Activated CD4-positive, alpha-beta T cell treated with anti-CD3 and anti-CD28 coated beads for 36 hours (primary cell): Measurements from ENCODE around the gene DCHS2. TPM values are rescaled to one million over a fixed set of nuclear protein-coding genes. Genes with fewer than 3 reads are reported as not detected.

ENCODE experiments used
- ATAC-seq: fragments of 200-7000 bp; cut with Tn5 transposase; one replicate; pipeline ENCODE4 v1.10.0; 2021; ENCODE audit warnings: mild to moderate bottlenecking, moderate library complexity
- CTCF ChIA-PET: fragments of 350-600 bp; sonication (Branson Sonifier 250); formaldehyde crosslinking; loops from one replicate; lab custom pipeline; 2021; ENCODE audit warnings: antibody characterized with exemption; lab: Charles Lee
- POLR2A ChIA-PET: fragments of 350-600 bp; sonication (Branson Sonifier 250); formaldehyde crosslinking; loops from one replicate; lab custom pipeline; 2021; ENCODE audit warnings: antibody characterized with exemption, inconsistent platforms; lab: Charles Lee
- DNase-seq: peaks from one replicate; pipeline ENCODE4 v3.0.0-alpha.2; 2020
- H3K27ac Mint-ChIP-seq: one replicate; pipeline ENCODE4 v1.8.0; 2021; ENCODE audit warnings: mixed read lengths
- H3K27me3 Mint-ChIP-seq: one replicate; pipeline ENCODE4 v1.8.0; 2021; ENCODE audit warnings: mixed read lengths
- H3K36me3 Mint-ChIP-seq: one replicate; pipeline ENCODE4 v1.8.0; 2021; ENCODE audit warnings: low read depth, mixed read lengths
- H3K4me1 Mint-ChIP-seq: one replicate; pipeline ENCODE4 v1.8.0; 2021; ENCODE audit warnings: mixed read lengths
- H3K4me3 Mint-ChIP-seq: one replicate; pipeline ENCODE4 v1.8.0; 2021; ENCODE audit warnings: mild to moderate bottlenecking, moderate library complexity, mixed read lengths
- H3K9me3 Mint-ChIP-seq: one replicate; pipeline ENCODE4 v1.8.0; 2021; ENCODE audit warnings: low read depth, mixed read lengths
- intact Hi-C, 2 experiments: fragments of 100-400 bp; cut with DNase I in 1 of 2; cut with micrococcal nuclease in 1 of 2; formaldehyde crosslinking; loops; one replicate each; pipeline versions ENCODE4 v1.14.2 to v1.15.1; 2022 to 2024; cut with DNase I, micrococcal nuclease
- total RNA-seq, 2 experiments: library from RNA; stranded (reverse); gene quantifications; one replicate each; pipeline ENCODE4 v1.2.3, GENCODE V29; 2021

Gene DCHS2
- total RNA-seq = under 1 TPM; 0.05 to 0.14 TPM

DNA sequence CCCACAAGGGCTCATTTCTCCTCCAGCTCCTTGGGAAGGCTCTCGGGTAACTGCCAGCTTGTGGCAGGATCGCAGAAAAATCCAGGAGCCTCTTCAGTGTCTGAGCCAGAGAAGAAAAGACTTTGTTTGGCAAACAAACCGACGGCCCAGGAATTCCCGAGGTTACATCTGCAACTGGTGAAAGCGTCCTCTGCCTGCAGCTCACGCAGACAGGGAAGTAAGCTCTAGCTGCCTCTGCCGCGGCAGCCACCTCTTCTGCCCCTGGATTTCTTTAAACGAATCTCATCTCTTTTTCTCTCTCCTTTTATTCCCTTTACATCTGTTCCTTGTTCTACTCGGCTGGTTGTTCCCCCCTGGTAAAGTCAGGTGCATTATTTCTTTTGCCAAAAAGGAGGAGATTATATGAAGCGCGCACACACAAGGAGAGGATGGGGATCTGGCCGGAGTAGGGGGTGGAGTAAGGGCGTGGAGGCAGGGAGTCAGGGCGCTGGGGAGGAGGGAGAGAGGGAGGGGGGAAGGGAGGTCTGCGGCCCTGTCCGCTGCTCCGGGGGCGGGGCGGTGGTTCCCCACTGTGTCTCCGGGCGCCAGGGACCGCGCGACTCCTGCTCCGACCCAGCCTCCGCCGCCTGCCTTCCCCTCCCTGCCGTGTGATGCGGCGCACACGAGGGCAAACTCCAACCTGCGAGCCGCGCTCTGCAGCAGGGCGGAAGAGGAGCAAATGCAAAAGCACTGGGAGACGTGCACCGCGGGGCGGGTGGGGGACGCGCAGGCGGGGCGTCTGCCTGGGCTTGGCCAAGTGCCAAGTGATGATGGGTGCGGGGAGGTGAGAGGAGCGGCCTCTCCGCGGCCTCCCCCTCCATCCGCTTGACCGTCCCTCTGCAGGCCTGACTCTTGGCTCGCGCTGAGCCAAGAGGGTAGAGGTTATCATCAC lies at the start of gene DCHS2:
Gene DCHS2, minus strand, starts transcription at position 459 of the 931 bp plus-strand sequence. Its CDS starts 444 bp downstream, at position 15.
- H3K4me3 Mint-ChIP-seq = peak within 1 kb of the TSS; percentile 67
- POLR2A ChIA-PET = no interaction called here
- H3K36me3 Mint-ChIP-seq = no peaks in the 10 kb centered on the region
- CTCF ChIA-PET = no interaction called here
- DNase-seq = peak; percentile 55
- intact Hi-C loops = loop anchor here (1.0 to 10.0 kb wide), 5 partner anchors 59 to 707 kb away; partner anchors contain the start of genes SFRP2 (in 2 of the 2) and PLRG1 (in 1 of the 2)
- H3K4me1 Mint-ChIP-seq = peaks cover 18% of the 10 kb centered on the region
- peak; percentile 71 for ATAC-seq
- H3K9me3 Mint-ChIP-seq = no peaks in the 10 kb centered on the region
- H3K27ac Mint-ChIP-seq = no peak within 1 kb of the TSS
- H3K27me3 Mint-ChIP-seq = peaks cover 55% of the 10 kb centered on the region

- Mint-ChIP-seq H3K4me1 (no peaks in the 10 kb centered on the region), H3K9me3 (no peaks in the 10 kb centered on the region), H3K4me3 (no peak overlapping the region), H3K27me3 (no peaks in the 10 kb centered on the region), H3K27ac (no peak overlapping the region), H3K36me3 (peaks cover 14% of the 10 kb centered on the region)
- ChIA-PET POLR2A (no interaction called here), CTCF (interaction anchor here (0.9 kb wide), 1 partner anchor 9 kb away, joined by 3 read pairs; no protein-coding TSS in a partner anchor)
- no peak for ATAC-seq
- no peak for DNase-seq
- intact Hi-C loops = no loop called here
These were observed 42.7 kb upstream of the DCHS2 start for GRCh38 chr4:154534296-154534695.

DNA sequence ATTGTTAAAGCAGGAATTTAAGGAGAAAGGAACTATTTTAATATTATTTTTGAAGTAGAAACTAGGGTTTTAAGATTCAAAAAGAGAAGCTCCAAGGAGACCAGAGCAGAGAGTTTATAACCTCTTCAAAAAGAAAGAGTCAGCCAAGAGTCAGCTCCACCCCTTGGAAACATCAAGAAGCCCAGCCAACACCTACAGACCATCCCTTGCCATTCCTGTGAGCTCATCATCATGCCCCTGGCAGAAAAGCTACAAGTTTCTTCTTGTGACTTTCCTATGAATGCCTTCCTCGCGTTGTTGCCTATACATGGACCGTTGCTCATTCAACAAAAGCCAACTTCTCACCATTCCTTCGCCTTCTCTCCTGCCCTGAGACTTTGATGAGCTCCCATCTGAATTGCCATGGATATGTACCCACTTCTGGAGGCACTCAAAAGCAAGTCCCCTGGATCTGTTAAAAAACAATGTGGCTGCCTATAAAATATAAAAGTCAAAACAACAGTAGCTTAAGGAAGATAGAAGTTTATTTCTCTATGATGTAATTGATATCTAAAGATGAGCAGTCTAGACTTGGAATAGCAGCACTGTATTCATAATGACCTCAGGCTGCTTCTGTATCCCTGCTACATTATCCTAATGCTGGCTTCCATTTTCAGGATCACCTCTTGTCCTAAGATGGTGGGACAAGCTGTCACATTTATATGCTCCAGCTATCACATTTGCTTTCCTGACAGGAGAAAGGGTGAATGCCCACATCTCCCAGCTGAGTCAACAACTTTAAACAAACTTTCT lies 38.3 kb upstream of the DCHS2 start:
- no peak for DNase-seq
- Mint-ChIP-seq H3K36me3 (no peaks in the 10 kb centered on the region), H3K4me3 (no peak overlapping the region), H3K4me1 (no peaks in the 10 kb centered on the region), H3K27ac (no peak overlapping the region), H3K27me3 (peaks cover 14% of the 10 kb centered on the region), H3K9me3 (no peaks in the 10 kb centered on the region)
- no peak for ATAC-seq
- ChIA-PET CTCF (interaction anchor here (0.8 to 1.1 kb wide), 3 partner anchors 10 to 96 kb away, joined by 3 to 4 read pairs (median 4); no protein-coding TSS in a partner anchor), POLR2A (no interaction called here)
- intact Hi-C loops = no loop called here

GRCh38 chr4:154528869-154529268 lies 37.3 kb upstream of the DCHS2 start:
- ChIA-PET POLR2A (no interaction called here), CTCF (interaction anchor here (0.8 kb wide), 1 partner anchor 14 kb away, joined by 4 read pairs; no protein-coding TSS in a partner anchor)
- no peaks in the 10 kb centered on the region for H3K36me3 Mint-ChIP-seq
- H3K27me3 Mint-ChIP-seq = peaks cover 16% of the 10 kb centered on the region
- intact Hi-C loops = no loop called here
- DNase-seq (no peak), ATAC-seq (no peak)
- no peaks in the 10 kb centered on the region for H3K4me1 Mint-ChIP-seq
- H3K27ac Mint-ChIP-seq = no peak overlapping the region
- H3K4me3 Mint-ChIP-seq = no peak overlapping the region
- H3K9me3 Mint-ChIP-seq = no peaks in the 10 kb centered on the region

DNA sequence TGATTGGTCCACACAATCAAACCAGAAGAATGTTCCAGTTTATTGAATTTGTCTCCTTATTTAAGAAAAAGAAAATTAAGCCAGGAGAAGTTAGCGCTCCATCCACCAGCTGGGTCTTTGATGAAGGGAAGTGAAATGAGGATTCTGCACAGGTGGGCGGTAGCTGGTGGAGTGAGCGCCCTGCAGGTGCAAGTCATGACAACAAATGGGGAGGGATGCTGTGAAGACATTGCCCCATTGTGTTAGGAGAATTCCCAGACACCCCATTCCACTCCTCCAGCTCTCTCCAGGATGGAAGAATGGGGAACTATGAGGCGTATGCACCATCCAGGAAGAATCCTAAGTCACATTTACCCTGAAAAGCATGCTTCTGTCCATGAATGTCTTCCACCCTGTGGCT lies 35.7 kb upstream of the DCHS2 start:
- no peaks in the 10 kb centered on the region for H3K36me3 Mint-ChIP-seq
- peaks cover 23% of the 10 kb centered on the region for H3K27me3 Mint-ChIP-seq
- DNase-seq = no peak
- ChIA-PET POLR2A (no interaction called here), CTCF (no interaction called here)
- H3K9me3 Mint-ChIP-seq = no peaks in the 10 kb centered on the region
- no peak overlapping the region for H3K4me3 Mint-ChIP-seq
- no peaks in the 10 kb centered on the region for H3K4me1 Mint-ChIP-seq
- intact Hi-C loops = no loop called here
- H3K27ac Mint-ChIP-seq = no peak overlapping the region
- no peak for ATAC-seq

- Mint-ChIP-seq H3K4me1 (no peaks in the 10 kb centered on the region), H3K27me3 (peaks cover 23% of the 10 kb centered on the region), H3K36me3 (no peaks in the 10 kb centered on the region), H3K4me3 (no peak overlapping the region), H3K27ac (no peak overlapping the region), H3K9me3 (no peaks in the 10 kb centered on the region)
- DNase-seq (no peak), ATAC-seq (no peak)
- intact Hi-C loops = no loop called here
- ChIA-PET CTCF (no interaction called here), POLR2A (no interaction called here)
These were observed 34.6 kb upstream of the DCHS2 start for GRCh38 chr4:154526151-154526550.

DNA sequence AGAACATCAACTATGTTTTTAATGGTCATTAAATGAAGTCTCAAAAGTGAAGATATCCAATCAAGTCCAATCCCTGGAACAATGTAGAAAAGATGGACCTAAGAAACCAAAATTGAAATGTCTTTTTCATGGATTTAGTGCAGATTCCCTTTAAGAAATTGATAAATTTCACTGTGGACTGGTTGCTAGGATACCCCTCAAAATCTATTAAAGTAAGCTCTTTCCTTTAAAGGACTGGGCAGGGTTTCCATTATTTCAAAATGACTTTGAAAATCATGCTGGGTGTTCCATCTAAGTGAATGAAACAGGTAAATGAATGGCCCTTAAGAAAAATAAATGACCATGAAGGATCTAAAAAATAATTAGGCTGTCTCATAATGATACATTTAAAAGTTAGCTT lies 30.0 kb upstream of the DCHS2 start:
- Mint-ChIP-seq H3K4me1 (no peaks in the 10 kb centered on the region), H3K27ac (no peak overlapping the region), H3K4me3 (no peak overlapping the region), H3K27me3 (peaks cover 35% of the 10 kb centered on the region), H3K36me3 (no peaks in the 10 kb centered on the region), H3K9me3 (no peaks in the 10 kb centered on the region)
- DNase-seq (no peak), ATAC-seq (no peak)
- CTCF ChIA-PET = interaction anchor here (0.6 to 0.8 kb wide), 2 partner anchors 17 to 1154 kb away, joined by 3 read pairs; no protein-coding TSS in a partner anchor
- POLR2A ChIA-PET = no interaction called here
- intact Hi-C loops = no loop called here

- Mint-ChIP-seq H3K27me3 (peaks cover 29% of the 10 kb centered on the region), H3K4me1 (no peaks in the 10 kb centered on the region), H3K27ac (no peak overlapping the region), H3K4me3 (no peak overlapping the region), H3K36me3 (no peaks in the 10 kb centered on the region), H3K9me3 (no peaks in the 10 kb centered on the region)
- POLR2A ChIA-PET = no interaction called here
- intact Hi-C loops = no loop called here
- CTCF ChIA-PET = no interaction called here
- ATAC-seq = no peak
- no peak for DNase-seq
These were observed 27.6 kb upstream of the DCHS2 start for GRCh38 chr4:154519214-154519613.

DNA sequence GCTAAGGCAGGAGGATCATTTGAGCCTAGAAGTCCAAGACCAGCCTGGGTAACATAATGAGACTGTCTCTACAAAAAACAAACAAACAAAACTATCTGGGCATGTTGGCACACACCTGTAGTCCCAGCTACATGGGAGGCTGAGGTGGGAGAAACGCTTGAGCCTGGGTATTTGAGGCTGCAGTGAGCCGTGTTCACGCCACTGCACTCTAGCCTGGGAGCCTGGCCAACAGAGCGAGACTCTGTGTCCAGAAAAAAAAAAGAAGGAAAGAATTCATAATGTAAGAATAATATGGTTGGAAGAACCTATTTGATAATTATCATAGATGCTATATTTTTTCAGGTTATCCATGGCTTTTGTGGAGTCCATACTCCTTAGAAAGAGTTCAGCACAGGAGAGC lies 26.0 kb upstream of the DCHS2 start:
- CTCF ChIA-PET = no interaction called here
- POLR2A ChIA-PET = no interaction called here
- no peaks in the 10 kb centered on the region for H3K36me3 Mint-ChIP-seq
- ATAC-seq (no peak), DNase-seq (no peak)
- H3K4me1 Mint-ChIP-seq = no peaks in the 10 kb centered on the region
- peaks cover 26% of the 10 kb centered on the region for H3K27me3 Mint-ChIP-seq
- intact Hi-C loops = no loop called here
- H3K4me3 Mint-ChIP-seq = no peak overlapping the region
- no peak overlapping the region for H3K27ac Mint-ChIP-seq
- H3K9me3 Mint-ChIP-seq = no peaks in the 10 kb centered on the region

- no peaks in the 10 kb centered on the region for H3K9me3 Mint-ChIP-seq
- no peak overlapping the region for H3K27ac Mint-ChIP-seq
- H3K4me3 Mint-ChIP-seq = no peak overlapping the region
- H3K27me3 Mint-ChIP-seq = peaks cover 30% of the 10 kb centered on the region
- ATAC-seq = no peak
- no peaks in the 10 kb centered on the region for H3K4me1 Mint-ChIP-seq
- DNase-seq = no peak
- ChIA-PET CTCF (interaction anchor here (1.1 kb wide), 1 partner anchor 10 kb away, joined by 3 read pairs; no protein-coding TSS in a partner anchor), POLR2A (no interaction called here)
- H3K36me3 Mint-ChIP-seq = no peaks in the 10 kb centered on the region
- intact Hi-C loops = no loop called here
These were observed 24.9 kb upstream of the DCHS2 start for GRCh38 chr4:154516318-154517029.

DNA sequence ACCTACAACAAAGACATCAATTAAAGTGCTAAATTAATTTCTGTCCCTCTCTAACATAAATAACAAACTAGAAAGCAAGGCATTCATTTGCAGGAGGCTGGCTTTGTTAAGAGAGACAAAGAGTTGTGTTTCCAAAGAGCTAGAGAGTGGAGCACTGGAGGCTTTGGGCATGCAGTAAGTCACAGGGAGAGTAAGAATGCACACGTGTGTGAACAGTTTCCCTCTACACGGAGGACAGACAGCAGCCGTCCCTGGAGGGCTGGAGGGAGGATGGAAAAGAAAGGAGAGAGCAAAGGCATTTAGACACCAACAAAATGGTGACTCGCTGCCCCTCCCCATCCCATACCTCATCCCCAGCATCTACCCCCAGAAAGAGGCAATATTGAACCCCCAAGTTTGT lies 20.4 kb upstream of the DCHS2 start:
- Mint-ChIP-seq H3K36me3 (no peaks in the 10 kb centered on the region), H3K4me3 (no peak overlapping the region), H3K27me3 (peaks cover 19% of the 10 kb centered on the region)

More for the DNA sequence above, 20.4 kb upstream of the DCHS2 start:
- intact Hi-C loops = no loop called here
- ChIA-PET CTCF (interaction anchor here (0.8 kb wide), 1 partner anchor 42 kb away, joined by 3 read pairs; no protein-coding TSS in a partner anchor), POLR2A (no interaction called here)
- Mint-ChIP-seq H3K27ac (no peak overlapping the region), H3K4me1 (no peaks in the 10 kb centered on the region), H3K9me3 (no peaks in the 10 kb centered on the region)
- ATAC-seq = no peak
- DNase-seq = no peak
